Left ventricle myocardium inferior (tissue), 1 donor: ENCODE measurements around the gene ZNF653. TPM values are rescaled to one million over a fixed set of nuclear protein-coding genes. Genes with fewer than 3 reads are reported as not detected.
"Not testable (repeated sequence)": the region's sequence is repeated elsewhere in the genome, so short reads cannot be mapped to it uniquely, and the experiment has no call there.

Experiments used
- DNase-seq: peaks from one replicate; pipeline ENCODE4 v3.0.0-alpha.2; 2020
- H3K27ac ChIP-seq: fragments of 200-600 bp; replicated peaks from 2 replicates; pipeline ENCODE4 v1.8.0; 2021
- H3K27me3 ChIP-seq: fragments of 200-600 bp; 2 replicates; pipeline ENCODE4 v1.8.0; 2021; ENCODE audit warnings: low read depth
- H3K36me3 ChIP-seq: fragments of 200-600 bp; 2 replicates; pipeline ENCODE4 v1.8.0; 2021
- H3K4me1 ChIP-seq: fragments of 200-600 bp; 2 replicates; pipeline ENCODE4 v1.8.0; 2021
- H3K4me3 ChIP-seq: fragments of 200-600 bp; 2 replicates; pipeline ENCODE4 v1.8.0; 2021; ENCODE audit warnings: mild to moderate bottlenecking, moderate library complexity
- H3K9me3 ChIP-seq: fragments of 200-600 bp; replicated peaks from 2 replicates; pipeline ENCODE4 v1.8.0; 2021
- CTCF ChIP-seq: fragments of 200-600 bp; IDR thresholded peaks from 2 replicates; pipeline ENCODE4 v1.8.0; 2021; ENCODE audit warnings: antibody characterized with exemption, mild to moderate bottlenecking, borderline replicate concordance
- intact Hi-C: fragments of 100-400 bp; cut with micrococcal nuclease; formaldehyde crosslinking; loops from one replicate; pipeline ENCODE4 v1.11.0; 2022
- total RNA-seq: library from RNA; stranded (reverse); fragmentation: NEBNext Ultra II Directional; extraction: Animal tissue kit (Norgen Biotek cat#: 25700); gene quantifications from one replicate; pipeline ENCODE4 v1.2.1, GENCODE V29; 2021
- donor health status: DM: no; HTN: yes; CAD: no; lungs with severe emphysema.

The ZNF653 gene
- total RNA-seq, 1 donor from 2014 or later: 4.2 TPM

- TF ChIP-seq CTCF: no peak
- Histone ChIP-seq H3K4me3 (no peak overlapping the region), H3K27ac (no peak overlapping the region), H3K27me3 (peaks cover 16% of the 10 kb centered on the region), H3K36me3 (no peaks in the 10 kb centered on the region), H3K4me1 (no peaks in the 10 kb centered on the region), H3K9me3 (no peaks in the 10 kb centered on the region)
- DNase-seq: no peak
- intact Hi-C loops: no loop called here
Measured at GRCh38 chr19:11465600-11465999, 40.0 kb downstream of the ZNF653 start.

GRCh38 chr19:11464333-11465265 lies 41.0 kb downstream of the ZNF653 start:
- Histone ChIP-seq H3K27ac (no peak overlapping the region), H3K4me1 (no peaks in the 10 kb centered on the region), H3K36me3 (no peaks in the 10 kb centered on the region), H3K4me3 (no peak overlapping the region), H3K9me3 (no peaks in the 10 kb centered on the region), H3K27me3 (peaks cover 26% of the 10 kb centered on the region)
- intact Hi-C loops: no loop called here
- DNase-seq: no peak
- TF ChIP-seq CTCF: no peak

- DNase-seq: no peak
- no peak for TF ChIP-seq CTCF
- intact Hi-C loops: no loop called here
Measured at GRCh38 chr19:11463391-11463790, 42.2 kb downstream of the ZNF653 start.

GRCh38 chr19:11461453-11461852 lies 44.2 kb downstream of the ZNF653 start:
- no peaks in the 10 kb centered on the region for H3K4me1 ChIP-seq
- H3K36me3 ChIP-seq: no peaks in the 10 kb centered on the region
- no peak for TF ChIP-seq CTCF
- H3K4me3 ChIP-seq: no peak overlapping the region
- no peak for DNase-seq
- H3K27me3 ChIP-seq: peaks cover 52% of the 10 kb centered on the region
- no peaks in the 10 kb centered on the region for H3K9me3 ChIP-seq
- H3K27ac ChIP-seq: no peak overlapping the region
- intact Hi-C loops: no loop called here

More at GRCh38 chr19:11463391-11463790, 42.2 kb downstream of the ZNF653 start:
- H3K27me3 ChIP-seq: peaks cover 32% of the 10 kb centered on the region
- no peak overlapping the region for H3K27ac ChIP-seq
- H3K9me3 ChIP-seq: no peaks in the 10 kb centered on the region
- no peaks in the 10 kb centered on the region for H3K36me3 ChIP-seq
- no peak overlapping the region for H3K4me3 ChIP-seq
- no peaks in the 10 kb centered on the region for H3K4me1 ChIP-seq

GRCh38 chr19:11460207-11460606 lies 45.4 kb downstream of the ZNF653 start:
- TF ChIP-seq CTCF: peak; percentile 23
- intact Hi-C loops: no loop called here
- Histone ChIP-seq H3K27me3 (peaks cover 49% of the 10 kb centered on the region), H3K27ac (no peak overlapping the region), H3K9me3 (no peaks in the 10 kb centered on the region), H3K4me3 (no peak overlapping the region), H3K36me3 (no peaks in the 10 kb centered on the region), H3K4me1 (no peaks in the 10 kb centered on the region)
- no peak for DNase-seq

GRCh38 chr19:11458912-11459311 lies 46.7 kb downstream of the ZNF653 start:
- DNase-seq, H3K36me3 ChIP-seq, H3K4me1 ChIP-seq, H3K27ac ChIP-seq, H3K4me3 ChIP-seq, H3K9me3 ChIP-seq, intact Hi-C loops: not testable (repeated sequence)
- peaks cover 52% of the 10 kb centered on the region for H3K27me3 ChIP-seq
